T-helper 2 cell treated with Interferon-gamma antibody and Interleukin-4, amounts not matched to agents 5 μg/mL and 100 μg/mL, for 36 hours (primary cell): ENCODE measurements around the gene ZMIZ1.

Experiments used
- DNase-seq: peaks from one replicate; pipeline ENCODE4 v3.0.0; 2021; ENCODE audit warnings: low spot score
- H3K27ac Mint-ChIP-seq: one replicate; pipeline ENCODE4 v1.8.0; 2021; ENCODE audit warnings: mild to moderate bottlenecking, mixed read lengths
- H3K27me3 Mint-ChIP-seq: one replicate; pipeline ENCODE4 v1.8.0; 2021; ENCODE audit warnings: low read depth, mixed read lengths
- H3K36me3 Mint-ChIP-seq: one replicate; pipeline ENCODE4 v1.8.0; 2021; ENCODE audit warnings: low read depth, mixed read lengths
- H3K4me1 Mint-ChIP-seq: one replicate; pipeline ENCODE4 v1.8.0; 2021; ENCODE audit warnings: low read depth, mixed read lengths
- H3K4me3 Mint-ChIP-seq: one replicate; pipeline ENCODE4 v1.8.0; 2022; ENCODE audit warnings: mild to moderate bottlenecking, moderate library complexity, mixed read lengths
- H3K9me3 Mint-ChIP-seq: one replicate; pipeline ENCODE4 v1.8.0; 2021; ENCODE audit warnings: mixed read lengths

The ZMIZ1 gene

DNA sequence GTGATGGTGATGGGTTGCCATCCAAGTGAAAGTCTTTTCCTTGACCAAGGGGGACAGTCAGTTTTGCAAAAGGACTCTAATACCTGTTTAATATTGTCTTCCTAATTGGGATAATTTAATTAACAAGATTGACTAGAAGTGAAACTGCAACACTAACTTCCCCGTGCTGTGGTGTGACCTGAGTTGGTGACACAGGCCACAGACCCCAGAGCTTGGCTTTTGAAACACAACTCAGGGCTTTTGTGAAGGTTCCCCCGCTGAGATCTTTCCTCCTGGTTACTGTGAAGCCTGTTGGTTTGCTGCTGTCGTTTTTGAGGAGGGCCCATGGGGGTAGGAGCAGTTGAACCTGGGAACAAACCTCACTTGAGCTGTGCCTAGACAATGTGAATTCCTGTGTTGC is 285.4 kb downstream of the ZMIZ1 start:
- H3K27me3 Mint-ChIP-seq = no peaks in the 10 kb centered on the region
- peaks cover 68% of the 10 kb centered on the region for H3K36me3 Mint-ChIP-seq
- H3K4me3 Mint-ChIP-seq = no peak overlapping the region
- no peak for DNase-seq
- H3K4me1 Mint-ChIP-seq = peaks cover 36% of the 10 kb centered on the region
- H3K9me3 Mint-ChIP-seq = no peaks in the 10 kb centered on the region
- H3K27ac Mint-ChIP-seq = no peak overlapping the region

DNA sequence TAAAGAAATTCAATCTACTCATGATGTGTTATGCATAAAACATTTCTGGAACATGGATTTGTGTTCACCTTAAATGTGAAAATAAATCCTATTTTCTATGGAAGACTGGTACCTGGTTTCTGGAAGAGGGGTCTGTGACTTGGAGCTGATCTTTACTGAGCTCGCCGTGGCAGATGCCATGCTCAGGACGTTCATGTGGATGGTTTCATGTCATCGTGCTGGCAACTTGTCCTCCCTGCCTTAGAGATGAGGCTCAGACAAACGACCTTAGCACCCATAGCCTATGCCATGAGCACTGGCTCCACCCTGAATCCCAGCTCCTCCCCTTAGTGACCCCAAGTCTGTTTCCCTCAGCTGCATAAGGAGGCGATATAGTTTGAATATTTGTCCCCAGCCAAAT is 285.8 kb downstream of the ZMIZ1 start:
- H3K4me3 Mint-ChIP-seq = no peak overlapping the region
- H3K27ac Mint-ChIP-seq = no peak overlapping the region
- H3K4me1 Mint-ChIP-seq = peaks cover 31% of the 10 kb centered on the region
- H3K36me3 Mint-ChIP-seq = peaks cover 63% of the 10 kb centered on the region
- no peak for DNase-seq
- H3K9me3 Mint-ChIP-seq = no peaks in the 10 kb centered on the region
- H3K27me3 Mint-ChIP-seq = no peaks in the 10 kb centered on the region

DNA sequence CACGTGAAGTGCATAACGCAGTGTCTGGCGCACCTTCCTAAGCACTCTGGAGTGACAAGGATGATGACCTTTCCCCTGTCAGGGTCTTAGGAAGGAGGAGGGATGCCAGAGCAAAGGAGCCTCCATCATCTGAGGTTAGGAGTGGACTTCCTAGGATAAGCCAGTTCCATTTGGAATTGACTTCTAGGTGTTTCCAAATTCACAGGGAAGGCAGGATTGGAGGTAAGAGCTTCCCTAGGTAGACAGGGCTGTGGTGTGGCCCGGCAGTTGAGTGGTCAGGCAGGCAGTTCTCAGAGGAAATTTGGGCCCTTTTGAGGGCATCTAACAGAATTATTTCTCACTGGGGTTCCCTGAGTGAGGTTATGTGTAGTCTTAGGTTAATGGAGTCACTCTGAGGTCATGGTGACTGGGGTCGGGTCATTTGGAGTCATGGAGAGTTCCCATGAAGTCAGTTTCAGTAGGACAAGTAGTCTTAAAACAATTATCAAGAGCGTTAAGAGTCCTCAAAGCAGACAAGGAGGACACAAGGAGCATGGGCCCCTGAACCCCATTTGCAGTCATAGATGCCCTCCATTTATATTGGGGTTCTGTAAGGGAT is 286.8 kb downstream of the ZMIZ1 start:
- Mint-ChIP-seq H3K27ac (peak overlapping the region; percentile 29), H3K36me3 (peaks cover 55% of the 10 kb centered on the region)

DNA sequence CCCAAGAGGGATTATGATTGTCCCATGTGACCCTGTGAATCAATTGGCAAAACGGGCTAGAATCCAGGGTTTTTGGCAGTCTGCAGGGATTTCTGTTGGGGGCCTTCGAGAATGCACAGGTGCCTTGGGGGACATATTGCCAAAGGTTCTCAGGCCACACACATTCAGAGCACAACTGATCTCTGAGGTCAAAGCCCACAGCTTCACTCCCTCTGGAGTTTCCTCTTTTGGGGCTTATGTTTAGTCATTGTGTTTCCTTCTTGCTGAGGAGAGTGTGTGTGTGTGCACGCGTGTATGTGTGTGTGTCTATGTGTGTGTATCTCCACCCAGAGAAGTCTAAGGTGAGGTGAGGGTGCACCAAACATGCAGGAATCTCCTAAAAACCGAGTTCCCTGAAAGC is 287.3 kb downstream of the ZMIZ1 start:
- H3K4me1 Mint-ChIP-seq = peaks cover 28% of the 10 kb centered on the region
- no peak for DNase-seq
- H3K27me3 Mint-ChIP-seq = no peaks in the 10 kb centered on the region
- no peak overlapping the region for H3K27ac Mint-ChIP-seq
- no peaks in the 10 kb centered on the region for H3K9me3 Mint-ChIP-seq
- no peak overlapping the region for H3K4me3 Mint-ChIP-seq
- H3K36me3 Mint-ChIP-seq = peaks cover 52% of the 10 kb centered on the region

More for the DNA sequence above, 286.8 kb downstream of the ZMIZ1 start:
- Mint-ChIP-seq H3K9me3 (no peaks in the 10 kb centered on the region), H3K4me3 (no peak overlapping the region), H3K27me3 (no peaks in the 10 kb centered on the region), H3K4me1 (peaks cover 26% of the 10 kb centered on the region)
- DNase-seq = no peak

GRCh38 chr10:79357180-79357579 is 288.4 kb downstream of the ZMIZ1 start:
- Mint-ChIP-seq H3K27me3 (no peaks in the 10 kb centered on the region), H3K4me3 (no peak overlapping the region), H3K27ac (no peak overlapping the region), H3K36me3 (peaks cover 45% of the 10 kb centered on the region), H3K4me1 (peaks cover 38% of the 10 kb centered on the region), H3K9me3 (no peaks in the 10 kb centered on the region)
- DNase-seq = no peak

DNA sequence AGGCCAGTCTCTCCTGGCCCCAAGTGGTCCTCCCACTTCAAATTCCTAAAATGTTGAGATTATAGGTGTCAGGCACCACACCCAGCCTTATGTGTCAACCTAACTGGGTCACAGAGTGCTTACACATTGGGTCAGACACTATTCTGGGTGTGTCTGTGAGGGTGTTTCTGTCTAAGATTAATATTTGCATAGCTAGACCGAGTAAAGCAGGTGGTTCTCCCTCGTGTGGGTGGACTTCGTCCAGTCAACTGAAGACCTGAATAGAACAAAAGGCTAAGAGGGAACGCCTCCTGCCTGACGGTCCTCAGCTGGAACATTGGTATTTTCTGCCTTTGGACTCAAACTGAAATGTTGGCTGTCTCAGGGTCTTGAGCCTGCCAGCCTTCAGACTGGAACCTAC is 290.0 kb downstream of the ZMIZ1 start:
- Mint-ChIP-seq H3K9me3 (no peaks in the 10 kb centered on the region), H3K27ac (no peak overlapping the region), H3K27me3 (peaks cover 4% of the 10 kb centered on the region), H3K4me3 (no peak overlapping the region), H3K4me1 (peaks cover 28% of the 10 kb centered on the region), H3K36me3 (peaks cover 32% of the 10 kb centered on the region)
- no peak for DNase-seq

- no peak overlapping the region for H3K27ac Mint-ChIP-seq
- no peak for DNase-seq
These were observed 291.2 kb downstream of the ZMIZ1 start for GRCh38 chr10:79359816-79360498.

GRCh38 chr10:79360499-79361342 is 292.0 kb downstream of the ZMIZ1 start:
- H3K9me3 Mint-ChIP-seq = no peaks in the 10 kb centered on the region
- H3K27ac Mint-ChIP-seq = no peak overlapping the region

More at GRCh38 chr10:79359816-79360498, 291.2 kb downstream of the ZMIZ1 start:
- H3K9me3 Mint-ChIP-seq = no peaks in the 10 kb centered on the region
- H3K4me3 Mint-ChIP-seq = no peak overlapping the region
- H3K4me1 Mint-ChIP-seq = peaks cover 24% of the 10 kb centered on the region
- H3K27me3 Mint-ChIP-seq = peaks cover 15% of the 10 kb centered on the region
- peaks cover 22% of the 10 kb centered on the region for H3K36me3 Mint-ChIP-seq

GRCh38 chr10:79361726-79362397 is 293.1 kb downstream of the ZMIZ1 start:
- Mint-ChIP-seq H3K27ac (no peak overlapping the region), H3K36me3 (peaks cover 7% of the 10 kb centered on the region), H3K27me3 (peaks cover 28% of the 10 kb centered on the region), H3K4me1 (peaks cover 13% of the 10 kb centered on the region), H3K4me3 (peak overlapping the region; percentile 7), H3K9me3 (no peaks in the 10 kb centered on the region)
- no peak for DNase-seq

More at GRCh38 chr10:79360499-79361342, 292.0 kb downstream of the ZMIZ1 start:
- no peak for DNase-seq
- Mint-ChIP-seq H3K4me1 (peaks cover 18% of the 10 kb centered on the region), H3K27me3 (peaks cover 21% of the 10 kb centered on the region), H3K36me3 (peaks cover 15% of the 10 kb centered on the region), H3K4me3 (no peak overlapping the region)
